ENCODE measurements around the gene INSIG1.
A peak's percentile ranks its signal among the peaks of the same experiment; 100 is the strongest.

The INSIG1 gene

GRCh38 chr7:155333346-155334234 is 35.9 kb downstream of the INSIG1 start:
- DNase-seq: no peak

GRCh38 chr7:155336812-155337602 is 39.3 kb downstream of the INSIG1 start:
- DNase-seq: no peak

GRCh38 chr7:155337946-155338631 is 40.4 kb downstream of the INSIG1 start:
- no peak for DNase-seq

GRCh38 chr7:155338632-155339320 is 41.1 kb downstream of the INSIG1 start:
- no peak for DNase-seq

GRCh38 chr7:155339474-155339873 is 41.8 kb downstream of the INSIG1 start:
- no peak for DNase-seq

GRCh38 chr7:155340071-155340531 is 42.4 kb downstream of the INSIG1 start:
- no peak for DNase-seq

GRCh38 chr7:155340721-155341120 is 43.0 kb downstream of the INSIG1 start:
- no peak for DNase-seq

GRCh38 chr7:155341463-155341983 is 43.8 kb downstream of the INSIG1 start:
- DNase-seq: no peak

GRCh38 chr7:155342313-155342712 is 44.6 kb downstream of the INSIG1 start:
- no peak for DNase-seq

- no peak for DNase-seq
These were observed 45.5 kb downstream of the INSIG1 start for GRCh38 chr7:155343150-155343549.

GRCh38 chr7:155343661-155344121 is 46.0 kb downstream of the INSIG1 start:
- no peak for DNase-seq

- no peak for DNase-seq
These were observed 46.6 kb downstream of the INSIG1 start for GRCh38 chr7:155344270-155344617.

GRCh38 chr7:155344618-155345433 is 47.1 kb downstream of the INSIG1 start:
- DNase-seq: peak; percentile 74

GRCh38 chr7:155345490-155345889 is 47.8 kb downstream of the INSIG1 start:
- no peak for DNase-seq

GRCh38 chr7:155346285-155346684 is 48.6 kb downstream of the INSIG1 start:
- DNase-seq: no peak

- DNase-seq: no peak
These were observed 51.1 kb downstream of the INSIG1 start for GRCh38 chr7:155348806-155349205.

GRCh38 chr7:155349601-155350331 is 52.1 kb downstream of the INSIG1 start:
- no peak for DNase-seq

GRCh38 chr7:155351120-155351870 is 53.6 kb downstream of the INSIG1 start:
- no peak for DNase-seq

GRCh38 chr7:155352076-155352752 is 54.5 kb downstream of the INSIG1 start:
- DNase-seq: no peak

Data from NCI-H1105 (cell line).